Measurements from ENCODE around the gene MYO5C.

Gene MYO5C

DNA sequence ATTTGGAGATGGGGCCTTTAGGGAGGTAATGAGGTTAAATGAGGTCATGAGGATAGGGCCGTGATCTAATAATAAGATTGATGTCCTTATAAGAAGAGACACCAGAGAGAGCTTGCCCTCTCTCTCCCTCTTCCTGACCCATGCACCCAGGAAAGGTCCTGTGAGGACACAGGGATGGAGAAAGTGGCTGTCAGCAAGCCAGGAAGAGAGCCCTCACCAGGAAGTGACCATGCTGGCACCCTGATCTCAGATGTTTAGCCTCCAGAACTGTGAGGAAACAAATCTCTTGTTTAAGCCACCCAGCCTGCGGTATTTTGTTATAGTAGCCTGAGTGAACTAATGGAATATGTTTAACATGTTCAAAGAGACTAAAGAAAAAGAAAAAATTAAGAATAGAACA lies 89.2 kb downstream of the MYO5C start:
- DNase-seq (ENCODE audit: low read depth): no peak

DNA sequence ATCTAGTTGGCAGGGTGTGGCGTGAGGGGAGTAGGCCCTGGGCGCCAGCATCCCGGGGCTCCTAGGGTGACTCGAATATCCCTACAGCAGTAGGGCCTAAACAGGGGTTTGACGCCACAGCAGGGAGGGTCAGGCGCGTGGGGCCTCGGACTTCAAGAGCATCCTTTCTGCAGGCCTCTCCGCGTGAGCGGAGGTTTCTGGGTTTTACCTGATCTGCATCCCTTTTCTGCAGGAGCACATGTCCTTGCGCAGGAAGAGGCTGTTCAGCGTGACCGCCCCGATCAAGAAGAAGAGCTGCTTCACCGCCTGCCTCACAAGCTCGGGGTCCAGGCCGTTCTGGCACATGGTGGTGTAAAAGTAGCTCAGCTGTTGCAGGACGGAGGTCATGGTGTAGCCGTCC lies 90.9 kb downstream of the MYO5C start:
- no peak for DNase-seq (ENCODE audit: low read depth)

- no peak for DNase-seq (ENCODE audit: low read depth)
Measured at GRCh38 chr15:52200831-52201365, 94.7 kb downstream of the MYO5C start.

GRCh38 chr15:52199271-52199670 lies 96.3 kb downstream of the MYO5C start:
- no peak for DNase-seq (ENCODE audit: low read depth)

- DNase-seq (ENCODE audit: low read depth): no peak
Measured at GRCh38 chr15:52196891-52197290, 98.7 kb downstream of the MYO5C start.

DNA sequence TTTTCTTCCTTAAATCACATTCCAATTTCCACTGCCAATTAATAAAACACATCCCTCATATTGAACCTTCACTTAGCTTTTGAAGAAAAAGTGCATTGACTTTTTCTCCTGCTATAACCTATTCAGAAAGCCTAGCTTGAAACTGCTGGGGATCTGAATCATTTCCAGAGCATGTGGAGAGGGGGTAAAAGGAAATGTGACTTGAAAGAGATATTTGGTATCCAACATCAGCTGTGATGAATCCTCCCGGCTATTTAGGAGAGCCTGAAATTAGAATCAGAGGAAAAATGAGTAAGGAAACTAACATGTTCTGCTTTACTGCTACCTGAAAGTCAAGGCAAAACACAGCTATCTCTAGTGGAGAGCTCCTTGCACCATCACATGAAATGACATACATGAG lies 101.8 kb downstream of the MYO5C start:
- no peak for DNase-seq (ENCODE audit: low read depth)

GRCh38 chr15:52193321-52193720 lies 102.3 kb downstream of the MYO5C start:
- DNase-seq (ENCODE audit: low read depth): no peak

GRCh38 chr15:52191207-52191606 lies 104.4 kb downstream of the MYO5C start, which contains the start of gene GNB5:
GNB5 (minus strand) TSS chr15:52191392; CDS start chr15:52184676, 6,716 bp downstream.
- DNase-seq (ENCODE audit: low read depth): no peak

DNA sequence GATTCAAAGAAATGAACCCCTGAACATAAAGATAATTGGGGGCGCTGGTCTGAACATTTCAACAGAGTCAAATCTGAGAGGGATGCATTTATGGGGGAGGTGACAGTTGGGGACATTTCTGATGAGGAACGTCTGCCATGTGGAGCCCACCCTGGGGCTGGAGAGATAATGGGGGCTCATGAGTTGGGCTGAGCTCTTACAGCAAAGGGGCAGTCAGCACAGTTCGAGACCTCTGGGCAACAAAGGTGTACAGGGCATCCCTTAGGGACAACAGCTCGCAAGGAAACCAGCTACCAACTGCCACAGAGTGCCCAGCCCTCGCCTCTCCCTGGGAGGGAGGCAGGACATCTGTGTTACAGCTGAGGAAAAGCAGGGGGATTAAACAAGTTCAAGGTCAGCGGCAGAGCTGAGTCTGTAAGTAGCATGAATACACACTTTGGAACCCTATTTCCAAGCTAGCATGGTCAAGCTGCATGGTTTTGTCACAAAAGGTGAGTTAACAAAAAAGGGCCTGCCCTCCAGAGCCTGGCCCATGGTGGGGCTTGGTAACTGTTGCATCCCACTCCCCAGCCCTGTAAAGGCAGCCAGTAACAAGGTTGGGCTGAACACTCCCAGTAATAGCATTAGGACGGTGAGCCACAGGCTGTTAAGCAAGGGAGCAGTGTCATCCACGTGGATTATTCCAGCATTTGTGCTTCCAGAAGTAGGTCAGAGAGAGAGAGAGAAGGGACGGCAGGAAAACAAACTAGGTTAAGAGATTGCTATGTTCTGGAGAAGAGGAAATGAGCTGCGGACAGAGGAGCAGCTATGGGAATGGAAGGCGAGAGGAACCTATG lies 108.7 kb downstream of the MYO5C start:
- DNase-seq (ENCODE audit: low read depth): no peak

GRCh38 chr15:52185151-52185561 lies 110.4 kb downstream of the MYO5C start:
- no peak for DNase-seq (ENCODE audit: low read depth)

DNA sequence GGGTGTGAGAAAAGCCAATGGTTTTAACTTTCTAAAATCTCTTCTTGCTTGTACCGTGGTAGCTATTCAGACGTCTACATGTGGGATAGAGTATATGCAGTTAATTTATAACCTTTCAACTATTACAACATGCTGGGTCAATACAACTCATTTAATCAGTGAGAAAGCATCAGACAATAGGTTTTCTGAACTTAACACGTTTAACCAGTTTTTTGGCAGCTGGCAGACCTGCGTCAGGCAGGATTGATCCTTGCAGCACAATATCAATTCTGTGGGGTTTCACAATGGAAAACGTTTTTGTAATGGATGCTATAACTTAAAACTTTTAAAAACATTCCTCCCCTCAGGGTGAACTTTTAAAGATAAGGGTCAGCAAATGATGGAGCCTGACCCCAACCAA lies 110.9 kb downstream of the MYO5C start:
- DNase-seq (ENCODE audit: low read depth): no peak

- DNase-seq (ENCODE audit: low read depth): no peak
Measured at GRCh38 chr15:52183562-52184173, 111.9 kb downstream of the MYO5C start.

DNA sequence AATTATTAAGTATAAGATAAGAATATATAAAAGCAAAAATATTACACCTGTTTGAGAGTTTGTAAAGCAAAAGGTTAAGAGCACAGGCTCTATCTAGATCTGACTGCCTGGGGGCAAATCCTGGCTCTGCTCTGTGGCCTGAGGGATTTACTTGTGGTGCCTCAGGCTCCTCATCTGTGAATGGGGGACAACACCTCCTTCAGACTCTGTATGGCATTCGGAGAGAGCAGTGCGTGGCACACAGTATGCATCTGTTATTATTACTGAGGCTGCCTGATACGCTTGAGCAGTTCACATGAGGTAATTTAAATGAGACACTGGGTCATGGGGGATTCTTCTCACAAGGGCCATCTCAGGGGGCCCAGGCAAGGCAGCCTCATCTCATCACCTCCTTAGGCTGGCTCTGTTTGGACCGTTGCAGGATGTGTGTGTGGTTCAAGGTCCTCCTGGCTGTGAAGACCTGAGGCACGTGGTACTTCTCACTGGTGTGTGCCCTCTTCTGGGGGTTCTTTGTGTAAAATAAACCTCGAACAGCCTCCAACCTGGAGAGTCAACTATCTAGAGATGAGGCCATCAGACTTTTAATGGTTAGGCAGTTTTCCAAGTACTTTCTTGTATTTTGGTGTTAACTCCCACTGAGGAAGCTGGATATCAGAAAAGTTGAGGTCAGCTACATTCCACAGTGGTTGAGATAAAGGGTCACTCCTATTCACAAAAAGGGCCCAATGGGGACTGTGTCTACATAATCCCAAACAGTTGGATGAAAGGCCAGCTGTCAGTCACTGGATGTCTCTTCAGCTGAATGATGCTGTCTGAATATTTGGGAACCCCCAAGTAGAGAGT lies 113.4 kb downstream of the MYO5C start:
- DNase-seq (ENCODE audit: low read depth): no peak

DNA sequence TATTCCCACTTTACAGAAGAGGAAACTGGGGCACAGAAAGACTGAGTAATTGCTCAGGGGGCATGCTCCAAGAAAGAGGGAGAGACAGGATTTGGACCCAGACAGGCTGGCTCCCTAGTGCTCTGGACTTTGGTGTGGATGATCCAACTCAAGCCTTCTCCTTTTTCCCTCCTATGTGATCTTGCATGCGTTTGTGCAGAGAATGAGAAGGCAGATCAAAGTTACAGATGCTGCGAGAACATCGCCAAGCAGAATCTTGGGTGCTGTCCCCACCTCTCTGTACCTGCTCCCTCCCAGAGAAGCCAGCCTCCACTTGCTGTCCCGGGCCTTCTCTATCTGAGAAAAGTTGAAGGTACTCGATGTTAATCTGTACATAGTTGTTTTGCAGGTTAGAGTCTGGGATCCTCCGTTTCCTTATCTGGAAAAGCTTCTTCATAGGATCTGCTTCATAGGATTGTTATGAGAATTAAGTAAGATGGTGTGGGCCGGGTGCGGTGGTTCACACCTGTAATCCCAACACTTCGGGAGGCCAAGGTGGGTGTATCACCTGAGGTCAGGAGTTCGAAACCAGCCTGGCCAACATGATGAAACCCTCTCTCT lies 114.7 kb downstream of the MYO5C start:
- no peak for DNase-seq (ENCODE audit: low read depth)

DNA sequence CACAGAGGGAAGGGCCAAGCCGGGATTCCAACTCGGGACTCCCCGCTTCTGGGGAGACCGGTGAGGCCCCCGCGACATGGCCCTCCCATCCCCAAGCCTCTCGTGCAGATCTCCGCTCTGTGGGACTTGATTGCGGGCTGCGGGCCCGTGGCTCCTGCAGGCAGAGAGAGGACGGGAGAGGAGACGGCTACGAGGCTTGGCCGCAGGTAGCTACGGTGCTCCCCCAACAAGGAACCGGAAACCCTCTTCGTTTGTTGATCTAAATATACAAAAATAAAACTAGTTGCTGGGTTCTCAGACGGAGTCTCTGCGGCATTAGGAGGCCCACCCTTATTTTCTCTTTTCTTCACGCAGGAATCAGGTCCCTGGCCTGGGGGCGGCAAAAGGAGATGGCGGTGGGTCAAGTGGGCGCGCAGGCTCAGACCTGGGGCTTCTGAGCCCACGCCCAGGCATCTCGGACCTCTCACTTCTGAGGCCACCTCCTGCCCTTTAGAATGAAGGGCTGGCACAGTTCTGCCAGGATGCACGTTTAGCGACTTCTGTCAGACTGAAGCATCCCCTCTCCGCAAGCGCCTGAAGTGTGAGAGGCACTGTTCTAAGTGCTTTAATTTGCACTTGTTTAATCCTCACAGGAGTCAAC lies 115.3 kb downstream of the MYO5C start:
- DNase-seq (ENCODE audit: low read depth): peak; percentile 19

DNA sequence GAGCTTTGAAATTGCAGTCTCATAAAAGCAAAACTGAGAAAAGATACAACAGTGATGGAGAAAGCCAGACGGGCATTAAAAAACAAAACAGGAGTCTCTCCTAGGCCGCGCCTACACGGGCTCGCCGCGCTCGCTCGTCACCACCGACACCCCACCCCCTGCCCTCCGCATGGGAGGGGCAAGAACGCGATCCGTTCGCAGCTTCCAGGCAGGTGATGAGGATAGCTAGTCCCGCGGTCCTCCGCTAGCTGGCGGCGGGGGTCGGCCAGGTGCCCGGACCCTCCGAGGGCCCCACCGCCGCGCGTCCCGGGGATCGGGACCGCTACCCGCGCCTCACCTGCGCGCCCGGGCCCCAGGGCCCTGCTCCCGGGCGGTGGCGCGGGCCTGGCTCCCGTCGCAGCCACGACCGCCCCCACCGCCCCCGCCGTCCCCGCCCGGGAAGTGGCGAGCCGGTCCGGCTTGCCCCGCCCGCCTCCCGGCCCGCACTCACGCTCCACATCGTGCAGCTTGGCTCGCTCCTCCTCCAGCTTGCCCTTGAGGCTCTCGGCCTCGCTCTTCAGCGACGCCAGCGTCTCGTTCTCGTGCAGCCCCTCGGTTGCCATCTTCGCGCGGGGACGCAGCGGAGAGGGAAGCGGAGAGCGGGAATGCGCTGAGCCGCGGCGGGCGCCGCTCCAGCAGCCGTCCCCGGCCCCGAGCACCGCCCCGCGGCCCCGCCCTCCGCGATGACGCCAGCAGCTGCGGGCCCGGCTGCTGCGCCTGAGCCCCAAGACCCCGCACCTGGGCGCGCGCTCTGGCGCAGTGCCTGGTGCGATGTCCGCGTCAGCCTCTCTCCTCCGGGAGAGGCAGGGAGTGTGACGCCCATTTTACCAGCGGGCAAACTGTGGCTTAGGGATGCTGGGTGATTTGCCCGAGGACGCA lies 116.1 kb downstream of the MYO5C start:
- DNase-seq (ENCODE audit: low read depth): peak; percentile 75

GRCh38 chr15:52178765-52179164 lies 116.8 kb downstream of the MYO5C start:
- no peak for DNase-seq (ENCODE audit: low read depth)

- DNase-seq (ENCODE audit: low read depth): no peak
Measured at GRCh38 chr15:52172869-52173268, 122.7 kb downstream of the MYO5C start.

DNA sequence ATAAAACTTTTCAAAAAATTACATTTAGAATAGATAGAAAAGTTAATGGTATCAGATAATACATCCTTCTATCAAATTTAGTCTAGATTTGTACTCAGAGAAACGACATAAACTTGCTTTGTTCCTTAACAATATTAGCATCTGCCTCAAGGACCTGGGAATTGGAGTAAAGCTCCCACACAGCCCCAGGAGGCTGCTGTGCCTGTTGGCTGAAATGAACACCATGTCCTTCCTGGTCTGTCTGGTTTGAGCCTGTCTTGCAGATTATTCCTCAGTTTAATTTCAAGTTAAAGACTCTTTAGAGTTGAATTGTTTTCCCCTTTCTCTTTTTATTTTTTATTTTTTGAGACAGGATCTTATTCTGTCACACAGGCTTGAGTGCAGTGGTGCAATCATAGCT lies 123.8 kb downstream of the MYO5C start:
- no peak for DNase-seq (ENCODE audit: low read depth)

DNA sequence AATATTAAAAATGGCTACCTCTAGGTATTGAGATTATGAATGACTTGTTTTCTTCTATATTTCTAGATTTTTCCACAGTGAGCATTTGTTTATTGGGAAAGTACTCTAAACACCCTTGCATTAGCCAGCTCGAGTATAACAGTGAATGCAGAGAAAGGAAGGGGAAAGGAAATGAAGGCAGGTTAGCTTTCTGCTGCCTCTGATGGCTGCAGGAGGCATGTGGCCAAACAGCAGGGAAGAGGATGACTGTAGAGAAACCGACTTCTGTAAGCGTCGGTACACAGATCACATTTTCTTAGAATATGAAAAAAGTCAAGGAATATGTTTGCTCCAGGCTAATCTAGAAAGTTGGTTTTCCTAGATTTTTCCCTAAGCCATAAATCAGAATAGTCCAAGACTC lies 124.2 kb downstream of the MYO5C start:
- no peak for DNase-seq (ENCODE audit: low read depth)
